Fibroblast of skin of left quadriceps (primary cell): ENCODE results near the gene GRHPR.
"Not testable (repeated sequence)": the region's sequence is repeated elsewhere in the genome, so short reads cannot be mapped to it uniquely, and the experiment has no call there.

Experiments
- DNase-seq, 2 experiments: peaks; one replicate each; pipeline ENCODE4 v3.0.0-alpha.2; 2013; ENCODE audit warnings: low read depth in 2 of 2

GRHPR gene

DNA sequence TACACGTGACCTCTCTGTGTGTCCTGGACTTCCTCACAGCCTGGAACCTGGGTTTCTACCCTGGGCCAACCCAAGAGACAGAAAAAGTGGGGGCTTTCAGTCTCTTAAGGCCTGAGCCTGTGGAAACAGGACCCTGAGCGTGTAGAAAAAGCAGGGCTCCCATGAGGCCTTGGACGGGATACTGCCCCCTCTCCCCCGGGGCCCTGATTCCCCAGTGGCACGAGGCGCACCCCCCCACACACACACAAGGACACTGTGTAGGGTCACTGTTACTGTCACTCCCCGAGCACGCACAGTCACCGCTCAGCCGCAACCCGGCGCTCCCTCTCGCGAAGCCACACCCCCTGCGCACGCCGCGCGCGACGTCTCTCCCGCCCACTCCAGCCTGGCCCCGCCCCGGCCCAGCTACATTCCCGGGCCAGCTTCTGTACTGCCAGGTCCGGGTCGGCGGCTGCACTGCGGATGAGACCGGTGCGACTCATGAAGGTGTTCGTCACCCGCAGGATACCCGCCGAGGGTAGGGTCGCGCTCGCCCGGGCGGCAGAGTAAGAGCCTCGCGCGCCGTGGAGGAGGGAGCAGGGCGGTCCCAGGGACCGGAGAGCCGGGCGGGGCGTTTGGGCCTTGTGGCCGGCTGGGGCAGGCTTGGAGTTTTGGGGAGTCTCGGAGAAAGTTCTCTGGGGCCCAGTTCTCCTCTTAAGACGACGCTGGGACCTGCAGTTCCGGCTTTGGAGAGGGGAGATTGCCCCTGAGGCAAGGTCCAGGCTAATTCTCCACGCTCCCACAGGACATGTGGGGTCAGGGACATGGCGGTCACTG, at the start of gene GRHPR:
Gene GRHPR (plus strand): TSS at position 408 of the 816 bp plus-strand sequence. CDS start 55 bp downstream, at position 463.
- DNase-seq = peak; percentile 20 to 29

DNA sequence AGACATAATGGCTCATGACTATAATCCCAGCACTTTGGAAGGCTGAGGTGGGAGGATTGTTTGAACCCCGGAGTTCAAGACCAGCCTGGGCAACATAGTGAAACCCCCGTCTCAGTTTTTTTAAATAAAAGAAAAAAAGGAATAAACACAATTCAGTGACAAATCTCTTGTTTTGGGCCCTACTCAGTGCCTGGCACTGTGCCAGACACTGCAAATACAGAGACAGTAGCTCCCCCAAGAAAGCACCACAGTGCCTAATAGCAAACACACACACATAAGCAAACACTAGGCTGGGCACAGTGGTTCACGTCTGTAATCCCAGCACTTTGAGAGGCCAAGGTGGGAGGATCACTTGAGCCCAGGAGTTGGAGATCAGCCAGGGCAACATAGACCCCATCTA, 49.7 kb upstream of the GRHPR start:
- DNase-seq = no peak

DNA sequence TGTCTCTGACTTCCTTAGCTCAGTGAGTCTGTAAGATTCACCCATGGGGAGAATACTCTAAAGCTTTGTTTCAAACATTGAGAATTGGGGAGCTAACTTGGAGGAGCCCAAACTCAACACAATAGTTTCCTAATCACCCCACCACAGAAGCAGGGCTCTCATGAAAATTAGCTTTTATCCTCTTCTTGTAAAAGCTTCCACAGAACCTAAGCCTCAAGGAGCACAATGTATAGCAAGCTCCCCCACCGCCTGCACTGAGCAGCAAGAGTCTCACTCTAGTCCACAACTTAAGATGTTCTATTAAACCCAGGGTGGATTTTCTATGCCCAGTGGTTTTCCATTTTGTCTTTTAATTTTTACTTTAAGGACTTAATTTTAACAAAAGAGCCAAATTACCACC, 48.9 kb upstream of the GRHPR start:
- no peak for DNase-seq

DNA sequence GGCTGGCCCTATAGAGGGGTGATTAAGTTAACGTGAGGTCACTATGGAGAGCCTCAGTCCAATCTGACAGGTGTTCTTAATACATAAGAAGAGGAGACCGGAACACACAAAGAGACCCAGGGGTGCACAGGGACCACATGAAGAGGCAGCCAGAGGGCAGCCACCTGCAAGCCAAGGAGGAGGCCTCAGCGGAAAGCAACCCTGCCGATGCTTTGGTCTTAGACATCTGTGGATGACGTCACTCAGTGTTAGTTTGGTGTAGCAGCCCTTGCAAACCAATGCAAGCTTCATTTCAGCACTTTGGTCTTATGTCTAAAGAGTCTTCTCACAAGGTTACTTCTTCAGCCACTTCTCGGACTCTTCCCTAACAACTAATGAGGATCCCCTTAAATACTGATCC, 47.6 kb upstream of the GRHPR start:
- no peak for DNase-seq

DNA sequence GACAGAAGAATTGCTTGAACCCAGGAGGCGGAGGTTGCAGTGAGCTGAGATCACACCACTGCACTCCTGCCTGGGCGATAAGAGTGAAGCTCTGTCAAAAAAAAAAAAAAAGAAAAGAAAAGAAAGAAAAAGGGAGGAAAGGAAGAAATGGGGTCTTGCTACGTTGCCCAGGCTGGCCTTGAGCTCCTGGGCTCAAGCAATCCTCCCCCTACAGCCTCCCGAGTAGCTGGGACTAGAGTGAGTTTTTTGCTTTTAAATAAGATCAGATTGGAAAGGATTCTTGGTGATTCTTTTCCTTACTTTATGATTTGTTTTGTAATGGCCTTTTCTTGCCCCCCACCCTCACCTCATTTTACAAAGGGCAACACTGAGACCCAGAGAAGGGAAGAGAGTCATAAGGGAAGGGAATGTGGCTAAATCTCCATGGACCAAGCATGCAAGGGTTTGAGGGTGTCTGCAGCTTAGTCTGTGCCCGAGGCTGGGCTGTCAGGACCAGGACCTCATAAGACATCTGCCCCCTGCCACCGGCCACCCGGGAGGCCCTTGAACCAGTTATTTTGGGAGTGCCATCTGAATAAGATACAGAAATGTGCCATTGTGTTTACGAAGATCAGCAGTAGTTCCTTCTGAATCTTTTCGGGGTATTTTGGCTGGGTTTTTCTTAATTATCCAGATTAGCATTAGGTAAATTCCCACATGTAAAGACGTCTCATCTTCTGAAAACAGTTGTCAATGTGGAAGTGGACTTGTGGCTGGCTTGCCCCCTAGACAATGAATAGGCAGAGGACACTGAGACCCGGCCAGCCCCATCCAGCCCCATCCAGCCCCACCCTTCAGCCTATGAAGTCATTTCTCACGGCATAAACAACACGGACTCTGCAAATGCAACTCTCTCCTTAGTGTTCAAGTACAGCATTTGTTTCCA, 44.5 kb upstream of the GRHPR start:
- no peak for DNase-seq

DNA sequence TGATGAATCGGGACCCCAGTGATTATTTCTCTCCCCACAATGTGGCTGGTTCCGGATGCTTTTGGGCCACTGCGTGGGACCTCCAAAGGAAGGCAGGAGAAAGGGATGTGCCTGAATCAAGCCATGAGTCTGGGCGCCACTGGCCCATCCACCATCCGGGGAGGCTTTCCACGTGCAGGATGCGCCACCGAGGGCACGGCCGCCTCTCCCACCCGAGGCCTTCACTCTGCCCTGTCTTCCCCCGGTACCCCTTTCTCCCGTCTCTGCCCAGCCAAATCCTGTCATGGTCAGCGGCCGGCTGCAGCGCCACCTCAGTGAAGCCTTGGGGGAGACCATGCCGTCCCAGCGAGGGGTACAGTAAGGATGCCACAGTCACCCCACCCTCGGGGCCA, 43.9 kb upstream of the GRHPR start:
- DNase-seq = no peak

DNA sequence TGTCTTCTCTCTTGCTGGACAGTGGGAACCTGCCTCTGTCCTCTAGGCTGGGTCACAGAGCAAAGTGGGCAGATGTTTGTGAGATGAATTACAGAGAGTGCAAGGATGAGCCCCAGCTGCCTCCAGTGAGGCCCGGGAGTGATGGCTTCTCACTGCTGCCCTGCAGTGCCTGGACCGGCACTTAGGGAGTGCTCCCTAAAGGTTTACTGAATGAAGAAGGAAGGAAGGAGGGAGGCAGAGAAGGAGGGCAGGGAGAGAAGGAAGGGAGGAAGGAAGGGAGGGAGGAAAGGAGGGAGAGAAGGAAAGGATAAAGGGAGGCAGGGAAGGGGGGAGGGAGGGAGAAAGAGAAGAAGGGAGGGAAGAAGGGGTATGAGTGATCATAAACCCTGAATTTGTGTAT, 42.7 kb upstream of the GRHPR start:
- no peak for DNase-seq

DNA sequence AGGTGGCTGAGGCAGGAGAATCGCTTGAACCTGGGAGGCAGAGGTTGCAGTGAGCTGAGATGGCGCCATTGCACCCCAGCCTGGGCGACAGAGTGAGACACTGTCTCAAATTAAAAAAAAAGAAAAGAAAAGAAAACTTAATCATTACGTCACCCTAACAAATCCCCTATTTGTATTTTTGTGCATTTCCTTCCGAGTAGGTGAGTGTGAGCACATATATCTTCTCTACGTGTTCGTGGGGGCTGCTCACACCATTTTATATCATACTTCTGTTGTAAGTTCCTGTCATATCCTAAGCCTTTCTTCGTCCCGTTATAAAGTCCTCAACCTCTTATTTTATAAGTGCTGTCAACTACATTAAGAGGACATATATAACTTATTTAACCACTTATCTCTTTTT, 41.9 kb upstream of the GRHPR start:
- no peak for DNase-seq

DNA sequence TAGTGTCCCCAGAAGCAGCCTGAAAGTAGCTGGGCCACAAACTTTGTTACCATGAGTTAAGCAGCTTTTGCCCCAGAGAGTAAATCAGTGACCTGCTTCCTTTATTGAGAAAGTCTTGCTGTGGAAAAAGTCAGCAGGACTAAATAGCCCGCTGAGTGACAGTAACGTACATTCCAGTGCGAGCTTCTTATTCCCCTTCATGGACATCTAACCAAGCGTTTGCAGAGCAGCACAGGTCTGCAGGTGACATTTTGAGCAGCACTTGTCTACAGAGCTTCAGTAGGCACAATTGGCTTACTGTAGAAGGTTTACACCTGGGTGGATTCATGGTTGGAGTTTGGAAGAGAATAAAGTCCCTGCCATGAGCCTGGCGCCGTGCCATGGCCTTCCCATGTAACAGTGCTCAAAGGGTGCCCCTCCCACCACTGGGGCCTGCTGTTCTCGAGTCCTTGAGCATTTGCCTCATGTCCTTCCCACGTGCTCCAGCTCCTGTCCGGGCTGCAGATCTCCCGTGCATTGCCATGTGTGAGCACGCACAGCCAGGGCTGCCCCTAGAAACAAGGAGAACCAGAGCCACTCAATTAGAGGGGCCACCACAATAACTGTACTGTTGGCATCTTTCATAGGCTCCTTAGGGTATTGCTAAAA, 41.3 kb upstream of the GRHPR start:
- no peak for DNase-seq

DNA sequence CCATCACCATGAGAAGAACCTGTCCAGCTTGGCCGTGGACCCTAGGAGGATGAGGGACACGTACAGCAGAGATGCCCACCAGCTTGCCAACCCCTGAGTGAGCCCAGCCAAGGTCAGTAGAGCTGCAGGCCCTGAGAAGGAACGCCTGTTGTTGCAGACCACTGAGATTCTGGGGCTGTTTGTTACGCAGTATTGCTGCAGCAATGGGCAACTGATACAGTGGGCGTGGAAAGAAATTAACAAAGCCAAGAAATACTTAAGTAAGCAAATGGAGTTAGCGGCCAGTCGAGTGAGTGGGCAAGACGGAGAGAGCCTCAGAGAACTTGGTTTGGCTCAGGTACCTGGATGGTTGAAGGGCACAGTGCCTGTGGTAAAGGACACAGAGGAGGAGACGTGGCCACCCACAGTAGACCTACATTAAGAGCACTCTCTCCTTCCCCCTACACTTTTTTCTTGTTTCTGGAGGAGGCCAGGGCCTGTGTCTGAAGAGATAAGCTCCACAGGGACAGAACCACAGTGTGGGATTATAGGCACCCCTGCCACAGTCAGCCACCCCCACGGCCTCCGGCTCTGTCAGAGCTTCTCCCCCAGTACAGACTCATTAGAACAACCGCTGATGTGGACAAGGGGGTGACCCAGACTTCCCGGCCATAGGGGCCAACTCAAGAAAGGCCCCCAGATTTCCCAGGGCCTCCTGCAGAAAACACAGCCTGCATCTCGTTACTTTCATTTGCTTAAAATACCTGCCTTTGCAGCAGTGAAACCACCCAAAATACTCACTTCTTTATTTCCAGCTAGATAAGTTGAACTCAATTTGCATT, 40.1 kb upstream of the GRHPR start:
- DNase-seq = no peak

DNA sequence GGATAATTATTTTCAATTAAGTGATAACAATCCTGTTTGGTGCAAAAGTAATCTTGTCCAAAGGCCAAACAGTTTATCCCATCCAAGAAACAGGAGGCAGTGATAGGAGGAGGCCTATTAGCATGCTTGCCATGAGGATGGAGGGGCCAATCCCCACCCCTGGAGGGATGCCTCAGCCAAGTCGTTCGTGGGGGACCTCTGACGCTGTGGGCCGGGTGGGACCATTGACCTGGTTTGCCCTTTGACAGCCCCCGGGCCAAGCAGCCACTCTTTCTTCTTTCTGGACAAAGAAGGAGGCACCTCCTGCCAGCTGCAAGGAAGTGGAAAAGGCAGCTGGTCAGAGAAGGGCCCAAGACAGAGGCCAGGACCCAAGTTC, 39.5 kb upstream of the GRHPR start:
- DNase-seq = no peak

DNA sequence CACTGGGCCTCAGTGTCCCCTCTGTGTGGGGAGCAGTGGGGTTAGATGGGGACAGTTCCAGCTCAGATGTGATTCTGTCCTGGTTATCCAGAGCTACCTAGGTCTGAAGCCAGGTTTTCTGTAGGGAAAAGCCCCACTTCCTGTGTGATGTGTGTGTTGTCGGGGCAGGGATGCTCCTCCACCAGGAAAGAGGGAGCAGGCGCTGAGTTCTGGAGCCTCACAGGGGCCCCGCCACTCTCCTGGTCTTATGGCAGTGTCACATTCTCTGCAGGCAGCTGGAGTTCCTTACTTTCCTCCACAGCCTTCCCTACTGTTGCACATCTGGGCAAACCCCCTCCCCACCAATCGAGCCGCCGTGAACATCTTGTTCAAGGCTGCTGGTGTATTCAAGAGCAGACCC, 39.1 kb upstream of the GRHPR start:
- no peak for DNase-seq

DNA sequence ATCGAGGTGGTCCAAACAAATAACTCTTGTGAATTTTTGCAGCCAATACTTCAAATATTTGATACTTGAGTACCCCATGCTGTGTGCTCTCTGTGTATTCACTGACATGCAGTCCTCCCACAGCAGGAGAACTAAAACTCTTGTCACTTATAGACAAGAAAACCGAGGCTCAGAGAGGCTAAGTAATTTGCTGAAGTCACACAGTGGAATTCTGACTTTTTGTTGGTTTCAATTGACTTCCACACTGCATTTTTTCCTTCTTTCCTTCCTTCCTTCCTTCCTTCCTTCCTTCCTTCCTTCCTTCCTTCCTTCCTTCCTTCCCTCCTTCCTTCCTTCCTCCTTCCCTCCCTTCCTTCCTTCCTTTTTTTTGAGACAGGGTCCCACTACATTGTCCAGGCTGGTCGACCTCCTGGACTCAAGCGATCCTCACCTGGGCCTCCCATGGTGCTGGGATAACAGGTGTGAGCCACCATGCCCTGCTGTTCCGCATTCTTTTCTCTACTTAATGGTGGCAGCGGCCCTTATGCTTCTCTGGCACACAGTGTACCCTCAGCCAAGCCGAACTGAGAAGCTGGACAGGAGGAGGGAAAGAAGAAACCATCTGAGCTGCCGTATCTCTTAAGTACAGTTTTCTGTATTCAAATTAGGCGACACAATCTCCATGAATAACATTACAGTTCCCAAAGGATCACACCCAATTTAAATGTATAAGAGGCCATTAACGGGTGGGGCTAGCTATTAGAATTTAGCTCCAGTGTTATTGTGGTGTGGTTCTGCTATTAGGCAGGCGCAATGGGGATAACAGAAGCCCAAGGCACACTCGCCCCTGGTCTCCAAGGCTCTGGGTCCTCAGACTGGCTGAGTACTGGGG, 38.4 kb upstream of the GRHPR start:
- no peak for DNase-seq

DNA sequence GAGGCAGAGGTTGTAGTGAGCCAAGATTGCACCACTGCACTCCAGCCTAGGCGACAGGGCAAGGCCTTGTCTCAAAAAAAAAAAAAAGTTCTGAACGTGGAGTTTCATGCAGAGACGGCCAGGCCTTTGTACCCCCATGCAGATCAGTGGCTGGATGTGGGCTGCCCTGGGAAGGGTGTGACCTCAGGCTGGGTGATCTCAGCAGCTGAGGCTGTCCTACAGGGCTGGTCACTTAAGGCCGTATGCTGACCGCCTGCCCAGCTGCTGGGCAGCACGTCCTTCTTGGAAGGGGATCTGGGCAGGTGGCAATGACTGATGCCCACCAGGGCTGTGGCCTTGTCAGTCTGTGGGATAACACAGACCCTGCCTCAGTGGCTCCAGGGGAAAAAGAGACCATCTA, 37.2 kb upstream of the GRHPR start:
- no peak for DNase-seq

DNA sequence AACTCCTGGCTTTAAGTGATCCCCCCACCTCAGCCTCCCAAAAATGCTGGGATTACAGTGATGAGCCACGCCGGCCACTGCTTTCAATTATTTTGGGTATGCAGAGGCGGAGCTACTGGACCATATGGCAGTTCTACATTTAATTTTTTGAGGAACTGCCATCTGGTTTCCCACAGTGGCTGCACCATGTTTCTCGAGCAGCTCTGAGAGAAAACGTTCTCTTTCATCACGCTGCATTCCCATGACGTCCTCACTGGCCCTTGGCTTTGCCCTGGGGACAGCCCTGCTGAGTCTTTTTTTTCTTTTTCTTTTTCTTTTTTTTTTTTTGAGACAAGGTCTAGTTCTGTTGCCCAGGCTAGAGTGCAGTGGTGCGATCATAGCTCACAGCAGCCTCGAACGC, 35.5 kb upstream of the GRHPR start:
- peak in 1 of 2 experiments; percentile 5 for DNase-seq

DNA sequence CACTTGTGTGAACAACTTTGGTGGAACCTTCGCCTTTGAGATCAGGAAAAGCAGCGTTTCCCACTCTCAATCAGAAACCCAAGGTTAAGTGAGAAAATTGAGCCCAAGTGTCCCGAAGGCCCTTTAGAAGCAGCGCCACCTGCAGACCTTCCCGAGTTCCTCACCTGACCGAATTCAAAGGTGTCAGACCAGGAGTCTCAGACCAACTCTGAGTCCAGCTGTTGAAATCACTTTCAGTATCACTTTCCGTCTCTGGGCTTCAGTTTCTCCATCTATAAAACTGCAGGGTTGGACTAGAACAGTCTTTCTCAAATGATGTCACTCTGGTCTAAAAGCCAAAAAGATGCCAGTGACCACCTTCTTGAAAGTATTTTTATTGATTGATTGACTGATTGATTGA, 31.7 kb upstream of the GRHPR start:
- no peak for DNase-seq

DNA sequence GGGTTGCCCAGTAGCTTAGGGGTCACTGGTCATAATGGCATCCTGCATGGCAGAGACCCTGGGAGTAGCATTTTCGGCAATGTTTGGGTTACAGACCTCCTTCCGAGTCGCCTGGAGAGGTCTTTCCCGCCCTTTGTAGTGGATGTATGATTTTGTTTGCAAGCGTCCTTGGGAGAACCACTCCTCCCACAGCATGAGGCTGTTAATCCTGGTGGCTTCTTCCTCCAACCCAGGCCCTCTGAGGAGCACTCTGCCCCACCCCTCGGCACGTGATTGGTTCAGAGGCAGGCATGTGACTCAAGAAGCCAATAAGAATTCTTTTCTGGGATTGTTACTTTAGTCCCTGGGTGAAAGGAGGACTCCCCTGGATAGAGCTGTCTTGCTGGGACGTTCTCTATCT, 30.2 kb upstream of the GRHPR start:
- DNase-seq = no peak

DNA sequence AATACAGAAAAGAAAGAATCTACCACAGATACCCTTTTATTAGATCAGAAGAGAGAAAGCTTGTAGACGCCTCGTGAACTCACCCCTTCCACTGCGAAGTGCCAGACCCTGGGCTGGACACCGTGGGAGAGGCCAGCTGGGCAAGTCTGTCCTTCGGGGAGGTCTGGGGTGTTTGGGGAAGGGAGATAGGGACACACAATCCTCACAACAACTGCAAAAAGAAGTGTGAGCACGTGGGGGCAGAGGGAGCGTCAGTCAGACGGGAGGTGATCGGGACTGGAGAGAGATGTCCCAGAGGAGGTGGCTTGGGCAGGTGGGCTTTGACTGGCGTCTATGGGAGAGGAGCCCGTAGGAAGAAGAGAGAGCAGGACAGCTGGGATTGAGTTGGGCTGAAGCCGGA, 27.3 kb upstream of the GRHPR start:
- DNase-seq = no peak

DNA sequence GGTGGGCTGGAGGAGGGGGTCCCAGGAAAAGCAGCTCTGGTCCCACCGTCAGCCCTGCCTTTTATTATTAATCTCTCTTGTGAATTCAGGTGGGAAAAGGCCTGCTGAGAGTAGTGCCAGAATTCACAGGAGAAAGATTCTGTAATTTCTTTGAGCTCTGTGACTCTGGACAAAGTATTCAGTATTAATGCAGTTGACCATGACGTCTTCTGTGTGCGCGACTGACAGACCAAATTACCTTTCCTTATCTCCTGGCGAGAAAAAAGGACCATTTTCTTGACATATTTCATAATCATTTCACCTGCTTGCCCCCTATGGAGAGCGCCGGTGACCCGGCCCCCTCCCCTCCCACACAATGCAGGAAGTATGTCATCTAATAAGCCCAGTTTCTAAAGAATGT, 26.8 kb upstream of the GRHPR start:
- DNase-seq = no peak

DNA sequence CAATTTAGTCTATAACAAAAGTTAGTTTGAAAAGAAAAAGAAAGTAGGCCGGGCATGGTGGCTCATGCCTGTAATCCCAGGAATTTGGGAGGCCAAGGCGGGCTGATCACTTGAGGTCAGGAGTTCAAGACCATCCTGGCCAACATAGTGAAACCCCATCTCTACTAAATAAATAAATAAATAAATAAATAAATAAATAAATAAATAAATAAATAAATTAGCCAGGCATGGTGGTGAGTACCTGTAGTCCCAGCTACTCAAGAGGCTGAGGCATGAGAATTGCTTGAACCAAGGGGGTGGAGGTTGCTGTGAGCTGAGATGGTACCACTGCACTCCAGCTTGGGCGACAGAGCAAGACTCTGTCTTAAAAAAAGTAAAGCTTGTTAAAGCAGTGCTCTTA, 24.5 kb upstream of the GRHPR start:
- DNase-seq = not testable (repeated sequence)
